ENCODE data around the gene DLEC1. TPM values are rescaled to one million over a fixed set of nuclear protein-coding genes. Genes with fewer than 3 reads are reported as not detected.

Gene DLEC1
- total and polyA plus RNA-seq, 4 donors, result 0.25 to 0.69 (median 0.42) TPM

- H3K27me3 ChIP-seq (ENCODE audit: control insufficient read depth in 1 of 2, insufficient read depth in 2 of 2, low read length in 1 of 2), result no peaks in the 10 kb centered on the region
- no peaks in the 10 kb centered on the region for H3K9me3 ChIP-seq (ENCODE audit: control insufficient read depth, low read length)
- no peaks in the 10 kb centered on the region for H3K4me1 ChIP-seq (ENCODE audit: control insufficient read depth in 1 of 2, insufficient read depth in 2 of 2, low read length in 2 of 2)
- WGBS, 2 donors, result 83% methylated on average over 5 of the region's 5 CpGs
- intact Hi-C loops (cut with DNase I), result no loop called here
- H3K4me3 ChIP-seq (ENCODE audit: low read length in 2 of 2), result no peak overlapping the region
- DNase-seq (peak in 1 of 2 donors; percentile 26), ATAC-seq (ENCODE audit: low FRiP score) (no peak)
- H3K36me3 ChIP-seq (ENCODE audit: control insufficient read depth in 1 of 2, insufficient read depth in 2 of 2, low read length in 1 of 2), result peaks cover under 1 to 3% of the 10 kb centered on the region in 2 donors
- H3K27ac ChIP-seq (ENCODE audit: low read depth in 1 of 2, low read length in 2 of 2), result no peak overlapping the region
Observed at GRCh38 chr3:38006031-38006430, 33.0 kb upstream of the DLEC1 start.

GRCh38 chr3:38006445-38006995 lies 32.5 kb upstream of the DLEC1 start:
- ATAC-seq (ENCODE audit: low FRiP score), result no peak
- intact Hi-C loops (cut with DNase I), result no loop called here
- Histone ChIP-seq H3K4me1 (ENCODE audit: control insufficient read depth in 1 of 2, insufficient read depth in 2 of 2, low read length in 2 of 2) (no peaks in the 10 kb centered on the region), H3K36me3 (ENCODE audit: control insufficient read depth in 1 of 2, insufficient read depth in 2 of 2, low read length in 1 of 2) (peaks cover 3 to 4% of the 10 kb centered on the region in 2 donors), H3K9me3 (ENCODE audit: control insufficient read depth, low read length) (no peaks in the 10 kb centered on the region), H3K27ac (ENCODE audit: low read depth in 1 of 2, low read length in 2 of 2) (no peak overlapping the region), H3K27me3 (ENCODE audit: control insufficient read depth in 1 of 2, insufficient read depth in 2 of 2, low read length in 1 of 2) (no peaks in the 10 kb centered on the region), H3K4me3 (ENCODE audit: low read length in 2 of 2) (no peak overlapping the region)
- WGBS, 2 donors, result 91 to 92% methylated on average over 16 of the region's 16 CpGs
- peak in 1 of 2 donors; percentile 48 for DNase-seq

- intact Hi-C loops (cut with DNase I), result no loop called here
- WGBS, 2 donors, result 90 to 92% methylated on average over 7 of the region's 7 CpGs
- ATAC-seq (ENCODE audit: low FRiP score), result no peak
- Histone ChIP-seq H3K9me3 (ENCODE audit: control insufficient read depth, low read length) (no peaks in the 10 kb centered on the region), H3K4me1 (ENCODE audit: control insufficient read depth in 1 of 2, insufficient read depth in 2 of 2, low read length in 2 of 2) (no peaks in the 10 kb centered on the region), H3K4me3 (ENCODE audit: low read length in 2 of 2) (no peak overlapping the region), H3K27ac (ENCODE audit: low read depth in 1 of 2, low read length in 2 of 2) (no peak overlapping the region), H3K36me3 (ENCODE audit: control insufficient read depth in 1 of 2, insufficient read depth in 2 of 2, low read length in 1 of 2) (peaks cover 3 to 4% of the 10 kb centered on the region in 2 donors), H3K27me3 (ENCODE audit: control insufficient read depth in 1 of 2, insufficient read depth in 2 of 2, low read length in 1 of 2) (no peaks in the 10 kb centered on the region)
- no peak for DNase-seq
Observed at GRCh38 chr3:38007754-38008090, 31.3 kb upstream of the DLEC1 start.

- H3K27me3 ChIP-seq (ENCODE audit: control insufficient read depth in 1 of 2, insufficient read depth in 2 of 2, low read length in 1 of 2), result no peaks in the 10 kb centered on the region
- H3K4me1 ChIP-seq (ENCODE audit: control insufficient read depth in 1 of 2, insufficient read depth in 2 of 2, low read length in 2 of 2), result no peaks in the 10 kb centered on the region
- H3K27ac ChIP-seq (ENCODE audit: low read depth in 1 of 2, low read length in 2 of 2), result no peak overlapping the region
- H3K36me3 ChIP-seq (ENCODE audit: control insufficient read depth in 1 of 2, insufficient read depth in 2 of 2, low read length in 1 of 2), result peaks cover 3 to 4% of the 10 kb centered on the region in 2 donors
- peak in 1 of 2 donors; percentile 55 for DNase-seq
- ATAC-seq (ENCODE audit: low FRiP score), result no peak
- WGBS, 2 donors, result 87 to 88% methylated on average over 19 of the region's 19 CpGs
- intact Hi-C loops (cut with DNase I), result no loop called here
- H3K9me3 ChIP-seq (ENCODE audit: control insufficient read depth, low read length), result no peaks in the 10 kb centered on the region
- no peak overlapping the region for H3K4me3 ChIP-seq (ENCODE audit: low read length in 2 of 2)
Observed at GRCh38 chr3:38008191-38008701, 30.8 kb upstream of the DLEC1 start.

DNA sequence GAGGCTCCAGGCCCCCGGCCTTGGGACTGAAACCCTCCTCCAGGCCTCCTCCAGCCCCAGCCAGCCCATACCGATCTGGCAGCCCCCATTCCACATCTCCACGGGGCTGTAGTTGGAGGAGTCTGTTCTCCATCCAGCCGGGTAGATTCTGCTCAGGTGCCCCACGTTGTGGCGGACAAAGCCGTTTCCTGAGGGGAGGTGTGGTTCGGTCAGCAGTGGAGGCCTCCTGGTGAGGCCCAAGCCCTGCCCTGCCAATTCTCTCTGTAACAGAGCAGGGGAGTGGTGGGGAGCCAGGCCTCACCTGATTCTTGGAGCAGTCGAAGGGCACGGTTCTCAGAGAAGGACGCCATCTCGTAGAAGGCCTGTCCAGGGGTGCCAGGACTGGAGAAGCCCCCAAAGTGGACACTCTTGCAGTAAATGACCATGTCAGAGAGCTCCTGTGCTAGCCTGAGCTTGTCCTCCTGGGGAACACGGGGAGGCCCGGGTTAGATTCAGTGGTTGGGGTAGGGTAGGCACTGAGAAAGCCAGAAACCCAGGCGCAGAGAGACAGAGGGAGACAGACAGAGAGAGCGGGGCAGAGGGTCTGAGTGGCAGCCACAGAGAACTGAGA lies 29.9 kb upstream of the DLEC1 start:
- no peaks in the 10 kb centered on the region for H3K4me1 ChIP-seq (ENCODE audit: control insufficient read depth in 1 of 2, insufficient read depth in 2 of 2, low read length in 2 of 2)
- H3K36me3 ChIP-seq (ENCODE audit: control insufficient read depth in 1 of 2, insufficient read depth in 2 of 2, low read length in 1 of 2), result peaks cover 3 to 4% of the 10 kb centered on the region in 2 donors
- no peak for DNase-seq
- ATAC-seq (ENCODE audit: low FRiP score), result no peak
- no peaks in the 10 kb centered on the region for H3K27me3 ChIP-seq (ENCODE audit: control insufficient read depth in 1 of 2, insufficient read depth in 2 of 2, low read length in 1 of 2)
- H3K27ac ChIP-seq (ENCODE audit: low read depth in 1 of 2, low read length in 2 of 2), result no peak overlapping the region
- no peak overlapping the region for H3K4me3 ChIP-seq (ENCODE audit: low read length in 2 of 2)
- intact Hi-C loops (cut with DNase I), result no loop called here
- H3K9me3 ChIP-seq (ENCODE audit: control insufficient read depth, low read length), result no peaks in the 10 kb centered on the region
- 83 to 85% methylated on average over 16 of the region's 16 CpGs for WGBS, 2 donors

DNA sequence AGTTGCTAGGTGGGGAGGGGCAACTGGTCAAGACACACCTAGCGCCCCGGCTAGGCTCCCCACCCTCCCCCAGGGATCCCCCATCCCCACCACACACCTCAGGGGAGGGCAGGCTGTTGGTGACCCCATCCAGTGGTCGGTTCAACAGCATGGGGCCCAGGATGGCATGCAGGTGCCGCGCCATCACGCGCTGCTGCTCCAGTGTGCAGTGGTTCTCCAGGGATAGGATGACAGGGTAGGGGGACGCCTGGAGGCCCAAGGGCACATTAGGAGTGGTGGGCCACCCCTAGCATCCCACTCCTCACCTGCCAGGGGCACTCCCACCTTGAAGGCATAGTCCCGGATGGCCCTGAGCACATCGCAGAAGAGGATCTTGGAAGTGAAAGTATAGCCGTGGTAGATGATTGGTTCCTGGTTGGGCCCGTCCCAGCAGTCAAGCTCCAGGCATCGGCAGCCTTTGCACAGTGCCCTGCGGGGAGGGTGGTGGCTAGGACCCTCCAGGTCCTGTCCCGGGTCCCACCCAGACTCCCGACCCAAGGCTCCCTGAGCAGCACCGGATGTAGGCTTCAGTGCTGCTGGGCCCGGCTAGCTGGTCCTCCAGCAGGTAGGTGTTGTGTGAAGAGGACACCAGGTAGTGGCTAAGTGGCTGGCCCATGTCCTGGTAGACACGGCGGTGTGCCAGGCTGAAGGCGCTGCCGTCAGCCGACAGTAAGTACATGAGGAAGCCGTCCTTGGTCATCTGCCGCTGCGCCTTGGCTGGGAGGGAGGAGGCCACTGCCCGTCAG lies 29.0 kb upstream of the DLEC1 start:
- no peak overlapping the region for H3K4me3 ChIP-seq (ENCODE audit: low read length in 2 of 2)
- peaks cover 3 to 4% of the 10 kb centered on the region in 2 donors for H3K36me3 ChIP-seq (ENCODE audit: control insufficient read depth in 1 of 2, insufficient read depth in 2 of 2, low read length in 1 of 2)
- 89 to 91% methylated on average over 27 of the region's 27 CpGs for WGBS, 2 donors
- H3K27ac ChIP-seq (ENCODE audit: low read depth in 1 of 2, low read length in 2 of 2), result no peak overlapping the region
- no peaks in the 10 kb centered on the region for H3K27me3 ChIP-seq (ENCODE audit: control insufficient read depth in 1 of 2, insufficient read depth in 2 of 2, low read length in 1 of 2)
- no peaks in the 10 kb centered on the region for H3K9me3 ChIP-seq (ENCODE audit: control insufficient read depth, low read length)
- intact Hi-C loops (cut with DNase I), result no loop called here
- no peak for ATAC-seq (ENCODE audit: low FRiP score)
- DNase-seq, result peak; percentile 45 to 69
- no peaks in the 10 kb centered on the region for H3K4me1 ChIP-seq (ENCODE audit: control insufficient read depth in 1 of 2, insufficient read depth in 2 of 2, low read length in 2 of 2)

DNA sequence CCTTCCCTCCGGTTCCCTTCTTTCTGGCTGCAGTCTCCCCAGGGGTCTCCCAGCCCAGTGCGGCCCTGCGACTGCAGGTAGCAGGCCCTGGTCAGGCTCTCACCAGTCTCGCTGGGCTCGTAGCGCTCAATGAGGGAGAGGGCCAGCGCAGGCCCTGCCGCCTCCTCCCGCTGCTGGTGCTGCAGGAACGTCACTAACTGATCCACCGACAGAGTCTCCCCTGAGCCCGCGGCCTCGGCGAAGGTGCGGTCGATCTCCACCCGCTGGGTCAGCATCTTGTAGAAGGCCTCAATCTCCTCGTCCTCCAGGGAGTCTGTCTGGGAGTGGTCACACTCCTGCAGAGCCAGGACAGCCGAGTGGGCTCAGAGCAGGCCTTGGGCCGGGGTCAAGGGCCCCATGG lies 27.9 kb upstream of the DLEC1 start:
- ATAC-seq (ENCODE audit: low FRiP score), result no peak
- no peaks in the 10 kb centered on the region for H3K27me3 ChIP-seq (ENCODE audit: control insufficient read depth in 1 of 2, insufficient read depth in 2 of 2, low read length in 1 of 2)
- H3K9me3 ChIP-seq (ENCODE audit: control insufficient read depth, low read length), result no peaks in the 10 kb centered on the region
- H3K4me3 ChIP-seq (ENCODE audit: low read length in 2 of 2), result no peak overlapping the region
- intact Hi-C loops (cut with DNase I), result no loop called here
- H3K36me3 ChIP-seq (ENCODE audit: control insufficient read depth in 1 of 2, insufficient read depth in 2 of 2, low read length in 1 of 2), result peaks cover 3 to 6% of the 10 kb centered on the region in 2 donors
- no peaks in the 10 kb centered on the region for H3K4me1 ChIP-seq (ENCODE audit: control insufficient read depth in 1 of 2, insufficient read depth in 2 of 2, low read length in 2 of 2)
- WGBS, 2 donors, result 87 to 91% methylated on average over 21 of the region's 21 CpGs
- H3K27ac ChIP-seq (ENCODE audit: low read depth in 1 of 2, low read length in 2 of 2), result no peak overlapping the region
- peak; percentile 32 to 67 for DNase-seq

- DNase-seq, result no peak
Observed at GRCh38 chr3:38015485-38015884, 23.5 kb upstream of the DLEC1 start.

More at GRCh38 chr3:38015485-38015884, 23.5 kb upstream of the DLEC1 start:
- ATAC-seq (ENCODE audit: low FRiP score), result no peak
- Histone ChIP-seq H3K4me3 (ENCODE audit: low read length in 2 of 2) (no peak overlapping the region), H3K36me3 (ENCODE audit: control insufficient read depth in 1 of 2, insufficient read depth in 2 of 2, low read length in 1 of 2) (peaks cover 0 to 25% of the 10 kb centered on the region in 2 donors), H3K27ac (ENCODE audit: low read depth in 1 of 2, low read length in 2 of 2) (no peak overlapping the region), H3K27me3 (ENCODE audit: control insufficient read depth in 1 of 2, insufficient read depth in 2 of 2, low read length in 1 of 2) (no peaks in the 10 kb centered on the region), H3K4me1 (ENCODE audit: control insufficient read depth in 1 of 2, insufficient read depth in 2 of 2, low read length in 2 of 2) (no peaks in the 10 kb centered on the region), H3K9me3 (ENCODE audit: control insufficient read depth, low read length) (peaks cover 4% of the 10 kb centered on the region)
- 79 to 80% methylated on average over 3 of the region's 3 CpGs for WGBS, 2 donors
- intact Hi-C loops (cut with DNase I), result no loop called here

All from aorta (tissue), 5 donors.